ENCODE measurements around the gene CTAG1A.
"Not testable (repeated sequence)": the region's sequence is repeated elsewhere in the genome, so short reads cannot be mapped to it uniquely, and the experiment has no call there.

CTAG1A gene

GRCh38 chrX:154584585-154585183 is at the start of gene CTAG1A:
TSS of gene CTAG1A (plus strand) at chrX:154585133. CDS start at chrX:154585207, 74 bp downstream.
- DNase-seq = not testable (repeated sequence)

- no peak for DNase-seq
Measured at GRCh38 chrX:154535892-154536291, 49.0 kb upstream of the CTAG1A start.

GRCh38 chrX:154539077-154539476 is 45.9 kb upstream of the CTAG1A start:
- no peak for DNase-seq

DNA sequence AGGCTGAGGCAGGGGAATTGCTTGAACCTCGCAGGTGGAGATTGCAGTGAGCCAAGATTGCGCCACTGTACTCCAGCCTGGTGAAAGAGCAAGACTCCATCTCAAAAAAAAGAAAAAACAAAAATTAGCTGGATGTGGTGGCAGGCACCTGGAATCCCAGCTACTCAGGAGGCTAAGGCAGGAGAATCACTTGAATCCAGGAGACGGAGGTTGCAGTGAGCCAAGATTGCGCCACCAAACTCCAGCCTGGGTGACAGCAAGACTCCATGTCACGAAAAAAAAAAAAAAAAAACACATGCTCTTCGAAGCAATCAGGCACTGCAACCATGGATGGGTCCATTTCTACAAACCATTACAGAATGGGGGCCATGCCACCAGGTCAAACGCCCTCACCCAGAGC is 44.6 kb upstream of the CTAG1A start:
- DNase-seq = not testable (repeated sequence)

- no peak for DNase-seq
Measured at GRCh38 chrX:154540897-154541535, 43.9 kb upstream of the CTAG1A start.

GRCh38 chrX:154541589-154541895 is 43.4 kb upstream of the CTAG1A start:
- DNase-seq = no peak

- peak; percentile 56 for DNase-seq
Measured at GRCh38 chrX:154541896-154542722, 42.8 kb upstream of the CTAG1A start.

DNA sequence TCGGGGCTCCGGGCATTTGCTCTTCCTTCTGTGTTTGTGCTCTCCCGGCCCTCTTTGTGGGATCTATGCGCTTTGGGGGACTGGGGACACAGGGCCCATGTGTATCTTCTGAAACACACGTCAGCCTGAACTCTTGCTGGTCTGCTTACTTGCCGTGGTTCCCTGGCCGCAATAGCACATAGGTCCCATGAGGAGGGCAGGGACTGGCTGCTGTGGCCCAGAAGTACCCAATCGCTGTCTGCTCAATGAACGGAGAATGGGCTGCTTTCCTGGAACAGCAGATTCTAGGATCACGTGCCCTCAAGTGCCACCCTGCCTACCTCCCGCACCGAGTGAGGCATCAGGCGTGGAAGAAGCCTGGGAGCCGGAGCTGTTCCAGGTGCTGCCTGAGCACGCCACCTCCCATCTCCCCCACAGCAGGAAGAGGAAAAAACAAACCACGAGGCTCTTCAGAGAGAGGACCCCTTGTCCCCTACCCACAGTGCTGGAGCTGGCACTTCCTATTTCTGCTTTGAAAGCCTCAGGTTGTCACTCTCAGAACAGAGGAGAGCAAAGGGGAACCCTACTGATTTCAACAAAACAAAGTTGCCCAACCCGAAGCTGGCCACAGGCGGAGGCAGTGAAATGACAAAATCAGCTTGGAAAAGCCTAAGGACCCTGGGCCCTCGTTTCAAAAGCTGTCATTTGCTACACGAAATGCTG is 42.1 kb upstream of the CTAG1A start:
- peak; percentile 52 for DNase-seq

DNA sequence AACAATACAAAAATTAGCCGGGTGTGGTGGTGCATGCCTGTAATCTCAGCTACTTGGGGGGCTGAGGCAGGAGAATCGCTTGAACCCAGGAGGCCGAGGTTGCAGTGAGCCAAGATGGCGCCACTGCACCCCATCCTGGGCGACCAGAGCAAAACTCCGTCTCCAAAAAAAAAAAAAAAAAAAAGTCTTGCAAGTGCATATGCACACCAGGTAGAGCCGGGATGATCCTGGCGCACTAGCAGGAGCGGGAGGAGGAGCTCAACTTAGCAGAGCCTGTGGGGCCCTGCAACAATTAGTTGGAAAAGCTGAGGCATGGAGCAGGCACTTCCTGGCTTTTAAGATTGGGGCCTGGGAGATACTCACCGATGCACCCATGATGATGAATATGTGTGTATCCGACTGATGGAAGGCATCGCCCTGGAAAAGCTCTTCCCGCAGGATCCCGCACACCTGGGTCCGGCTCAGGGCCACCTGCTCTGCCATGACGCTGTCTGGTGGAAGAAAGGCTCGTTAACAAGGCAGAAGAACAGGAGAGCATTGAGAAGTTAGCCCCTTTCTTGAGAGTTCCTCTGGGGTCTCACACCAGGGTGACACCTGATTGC is 39.2 kb upstream of the CTAG1A start:
- DNase-seq = no peak

DNA sequence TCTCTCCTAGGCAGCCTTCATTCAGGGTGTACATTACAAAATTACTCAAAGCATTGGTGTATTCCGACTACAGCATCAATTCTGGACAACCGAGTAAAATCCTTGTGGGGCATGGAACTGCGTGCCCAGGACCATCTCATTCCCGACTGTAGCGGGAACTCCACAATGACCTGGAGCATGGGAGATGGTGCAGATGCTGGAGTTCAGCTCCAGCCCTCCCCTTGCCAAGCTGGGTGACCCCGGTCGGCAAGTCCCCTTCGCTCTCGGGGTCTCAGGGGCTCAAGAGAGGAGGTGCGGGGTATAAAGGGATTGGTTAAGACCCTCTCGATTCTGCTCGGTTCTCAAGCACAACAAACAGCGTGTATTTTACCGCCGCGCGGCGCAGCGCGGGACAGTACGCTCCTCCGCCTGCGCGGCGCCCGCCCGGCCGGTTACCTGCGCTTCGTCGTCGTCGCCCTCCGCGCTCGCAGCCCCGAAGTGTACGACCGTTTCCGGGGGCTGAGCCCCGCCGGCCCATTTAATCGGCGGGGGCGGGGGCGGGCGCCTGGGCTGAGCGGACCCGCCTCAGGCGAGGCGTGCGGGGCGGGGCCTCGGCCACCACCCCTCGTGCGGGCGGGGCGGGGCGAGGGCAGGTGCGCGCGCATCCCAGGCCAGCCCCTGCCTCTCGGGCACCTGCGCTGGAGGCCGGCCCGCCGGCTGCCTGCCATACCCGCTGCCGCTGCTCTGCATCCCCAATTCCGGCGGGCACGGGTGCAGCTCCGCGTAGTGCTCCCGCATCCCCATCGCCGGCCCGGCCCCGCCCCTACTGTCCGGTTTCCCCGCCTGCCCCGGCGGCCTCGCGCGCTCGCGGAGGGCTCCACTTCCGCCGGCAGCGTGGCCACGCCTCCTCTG is 38.3 kb upstream of the CTAG1A start, which contains the start of gene G6PD:
Gene G6PD, minus strand, starts transcription at position 493 of the 891 bp plus-strand sequence. CDS start 691 bp downstream, outside the sequence.
- DNase-seq = peak; percentile 83

DNA sequence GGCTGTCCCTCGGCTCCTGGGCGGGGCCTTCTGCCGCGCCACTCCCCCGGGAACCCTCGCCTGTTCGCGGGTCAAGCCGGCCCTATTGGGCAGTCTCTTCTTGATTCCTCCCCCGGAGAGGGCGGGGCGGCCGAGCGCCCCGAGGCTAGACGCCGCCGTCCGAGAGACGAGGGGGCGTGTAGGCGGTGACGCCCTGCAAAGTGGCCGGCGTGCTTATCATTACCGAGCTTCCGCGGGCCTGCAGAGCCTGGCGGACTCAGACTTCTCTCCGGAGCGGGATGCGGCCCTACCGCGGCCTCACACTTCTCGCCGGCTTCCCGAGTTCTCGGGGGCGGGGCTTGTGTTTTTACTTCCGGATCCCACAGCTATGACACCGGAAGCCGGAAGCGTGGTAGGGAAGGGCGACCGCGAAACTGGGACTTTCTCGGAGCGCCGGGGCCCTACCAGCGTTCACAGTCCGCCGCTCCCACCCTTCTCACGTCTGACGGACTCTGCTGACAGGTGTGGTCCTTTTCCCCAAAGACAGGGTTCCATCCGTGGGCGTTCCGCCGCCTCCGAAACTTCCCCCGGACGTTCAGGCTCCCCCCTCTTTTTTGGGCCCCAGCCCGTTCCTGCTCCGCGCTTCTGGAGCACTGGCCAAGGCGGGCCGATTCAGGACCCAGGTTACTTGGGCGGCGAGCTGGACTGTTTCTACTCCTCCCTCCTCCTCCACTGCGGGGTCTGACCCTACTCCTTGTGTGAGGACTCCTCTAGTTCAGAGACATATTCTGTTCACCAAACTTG is 37.5 kb upstream of the CTAG1A start, which contains the start of gene IKBKG:
Gene IKBKG, plus strand, starts transcription at position 376 of the 783 bp plus-strand sequence. CDS start 4,383 bp downstream, outside the sequence.
- peak; percentile 94 for DNase-seq

GRCh38 chrX:154548028-154548316 is 37.0 kb upstream of the CTAG1A start:
- DNase-seq = no peak

DNA sequence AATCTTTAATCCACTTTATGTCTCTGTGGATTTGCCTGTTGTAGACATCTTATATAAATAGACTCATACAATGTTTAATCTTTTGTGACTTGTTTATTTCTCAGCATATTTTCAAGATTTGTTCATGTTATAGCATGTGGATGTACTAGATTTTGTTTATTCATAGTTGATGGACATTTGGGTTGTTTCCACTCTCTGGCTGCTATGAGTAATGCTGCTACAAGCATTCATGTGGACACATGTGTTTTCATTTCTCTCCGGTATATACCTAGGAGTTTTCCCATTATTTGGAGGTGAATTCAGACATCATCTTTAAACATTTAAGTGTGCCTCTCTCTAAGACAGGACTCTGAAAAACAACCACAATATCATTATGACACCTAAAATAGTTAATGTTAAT is 35.2 kb upstream of the CTAG1A start:
- no peak for DNase-seq

DNA sequence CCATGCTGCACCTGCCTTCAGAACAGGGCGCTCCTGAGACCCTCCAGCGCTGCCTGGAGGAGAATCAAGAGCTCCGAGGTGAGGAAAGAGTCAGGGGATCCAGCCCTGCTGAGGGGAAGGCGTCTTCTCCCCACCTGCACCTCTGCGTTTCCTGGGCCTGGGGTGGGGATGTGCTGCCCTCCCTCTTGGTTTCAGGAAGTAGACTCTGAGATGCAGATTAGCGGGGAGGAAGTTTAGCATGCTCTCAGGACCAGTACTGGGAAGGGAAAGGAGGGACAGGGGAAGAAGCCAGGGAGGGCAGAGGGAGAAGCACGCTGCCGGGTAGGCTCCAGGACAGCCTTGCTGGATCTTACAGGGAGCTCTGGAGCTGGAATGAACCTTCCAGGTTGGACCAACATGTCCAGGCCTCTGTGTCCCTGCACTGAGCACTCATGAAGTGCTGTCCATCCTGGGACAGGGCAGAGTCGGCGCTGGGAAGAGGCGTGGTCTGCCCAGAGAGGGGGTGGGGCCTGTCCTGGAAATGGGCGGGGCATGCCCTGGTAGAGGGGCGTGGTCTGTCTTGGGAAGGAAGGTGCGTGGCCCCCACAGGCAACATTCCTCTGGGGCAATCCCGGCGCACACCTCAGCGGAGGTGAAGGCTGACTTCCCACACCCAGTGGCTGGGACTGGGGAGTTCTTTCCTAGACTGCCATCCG is 32.7 kb upstream of the CTAG1A start:
- not testable (repeated sequence) for DNase-seq

DNA sequence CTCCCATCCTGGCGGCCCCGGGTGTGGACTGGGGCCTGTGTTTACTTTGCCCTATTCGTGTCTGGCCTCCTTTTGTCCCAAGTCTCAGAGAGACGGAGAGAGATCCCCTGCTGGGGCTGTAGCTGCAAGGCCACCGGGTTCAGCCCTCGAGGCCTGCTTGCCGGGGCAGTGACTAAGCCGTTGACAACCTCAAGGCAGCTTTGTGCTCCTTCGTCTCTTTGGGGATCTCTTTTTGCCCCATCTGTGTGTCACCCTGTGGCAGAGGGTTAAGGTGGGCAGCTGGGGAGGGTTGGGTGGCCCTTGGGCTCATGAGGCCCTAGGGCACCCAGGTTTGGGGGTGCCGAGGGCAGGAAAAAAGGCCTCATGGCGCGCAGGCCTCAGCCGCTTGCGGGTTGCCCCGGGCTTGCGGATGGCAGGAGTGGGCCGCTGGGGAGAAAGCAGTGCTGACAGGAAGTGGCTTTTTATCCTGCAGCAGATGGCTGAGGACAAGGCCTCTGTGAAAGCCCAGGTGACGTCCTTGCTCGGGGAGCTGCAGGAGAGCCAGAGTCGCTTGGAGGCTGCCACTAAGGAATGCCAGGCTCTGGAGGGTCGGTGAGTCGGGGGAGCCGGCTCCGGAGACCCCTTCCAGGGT is 26.8 kb upstream of the CTAG1A start:
- not testable (repeated sequence) for DNase-seq

DNA sequence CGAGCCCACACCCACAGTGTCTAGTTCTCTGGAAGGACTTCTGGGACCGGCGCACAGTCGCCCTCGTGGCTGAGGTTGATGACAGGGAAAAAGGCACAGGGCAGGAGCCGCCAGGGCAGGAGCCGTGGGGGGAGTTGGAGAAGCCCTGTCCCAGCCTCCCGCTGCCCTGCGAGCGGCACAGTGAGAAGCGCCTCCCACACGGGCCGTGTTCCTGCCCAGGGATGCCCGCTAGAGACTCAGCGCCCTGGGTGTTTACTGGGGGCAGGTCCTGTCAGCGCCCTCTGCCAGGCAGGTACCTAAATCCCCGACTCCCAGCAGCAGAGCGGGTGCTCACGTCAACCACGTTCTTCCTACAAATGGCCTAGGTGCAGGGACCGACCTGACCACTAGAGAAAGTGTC is 26.0 kb upstream of the CTAG1A start:
- not testable (repeated sequence) for DNase-seq

DNA sequence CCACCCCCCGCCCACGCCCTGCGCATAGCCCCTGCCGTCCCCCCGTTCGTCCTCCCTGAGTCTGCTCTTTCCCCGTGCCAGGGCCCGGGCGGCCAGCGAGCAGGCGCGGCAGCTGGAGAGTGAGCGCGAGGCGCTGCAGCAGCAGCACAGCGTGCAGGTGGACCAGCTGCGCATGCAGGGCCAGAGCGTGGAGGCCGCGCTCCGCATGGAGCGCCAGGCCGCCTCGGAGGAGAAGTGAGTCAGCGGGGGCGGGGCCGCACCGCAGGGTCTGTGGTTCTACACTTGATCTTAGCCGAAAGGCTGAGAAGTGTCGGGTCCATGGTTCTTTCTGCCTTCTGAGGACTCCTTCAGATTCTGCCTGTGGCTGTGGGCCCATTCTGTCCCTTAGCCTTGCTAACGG is 24.6 kb upstream of the CTAG1A start:
- DNase-seq = not testable (repeated sequence)

- not testable (repeated sequence) for DNase-seq
Measured at GRCh38 chrX:154562295-154562694, 22.6 kb upstream of the CTAG1A start.

DNA sequence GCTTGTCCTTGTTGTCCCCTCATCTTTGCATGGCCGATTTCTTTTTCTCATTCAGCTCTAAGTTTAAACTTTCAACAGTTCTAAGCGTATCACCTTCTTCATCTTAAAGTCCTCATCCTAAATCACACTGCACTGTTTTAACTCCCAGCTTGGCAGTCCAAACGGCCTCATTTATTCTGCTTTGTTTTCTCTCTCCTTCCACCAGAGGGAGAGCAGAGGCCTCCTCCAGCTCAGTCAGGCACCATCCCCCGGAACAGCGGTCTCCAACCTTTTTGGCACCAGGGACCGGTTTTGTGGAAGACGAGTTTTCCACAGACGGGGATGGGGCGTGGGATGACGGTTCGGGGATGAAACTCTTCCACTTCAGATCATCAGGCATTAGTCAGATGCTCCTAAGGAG is 14.6 kb upstream of the CTAG1A start:
- DNase-seq = not testable (repeated sequence)

- not testable (repeated sequence) for DNase-seq
Measured at GRCh38 chrX:154573061-154573460, 11.9 kb upstream of the CTAG1A start.

All from activated CD4-positive, alpha-beta T cell treated with anti-CD3 and anti-CD28 coated beads, Interleukin-10, Interleukin-2, amounts not matched to agents 100 ng/mL and 50 ng/mL, durations not matched to agents 16 hours and 8 hours (primary cell).